Neuron (in vitro differentiated cells): ENCODE measurements around the gene PBXIP1.
"Not testable (repeated sequence)": the region's sequence is repeated elsewhere in the genome, so short reads cannot be mapped to it uniquely, and the experiment has no call there.

ENCODE experiments used
- H2AFZ ChIP-seq: one replicate; pipeline ENCODE4 v1.6.1; 2013; ENCODE audit warnings: low read depth, mild to moderate bottlenecking, inconsistent platforms, low read length, moderate library complexity
- H3K27me3 ChIP-seq: one replicate; pipeline ENCODE4 v1.6.1; 2013; ENCODE audit warnings: low read length; ENCODE audit not compliant: insufficient read depth
- H3K36me3 ChIP-seq: one replicate; pipeline ENCODE4 v1.6.1; 2013; ENCODE audit warnings: low read length; ENCODE audit not compliant: insufficient read depth
- H3K4me1 ChIP-seq: one replicate; pipeline ENCODE4 v1.6.1; 2013; ENCODE audit warnings: low read length; ENCODE audit not compliant: insufficient read depth
- H3K4me3 ChIP-seq: 2 replicates; pipeline ENCODE4 v1.5.1; 2013; ENCODE audit warnings: mild to moderate bottlenecking, low read length, moderate library complexity
- H3K9me3 ChIP-seq: one replicate; pipeline ENCODE4 v1.6.1; 2013; ENCODE audit warnings: low read length

Gene PBXIP1

GRCh38 chr1:154999571-155000410 lies 43.9 kb upstream of the PBXIP1 start:
- Histone ChIP-seq H3K36me3 (no peaks in the 10 kb centered on the region), H3K27me3 (no peaks in the 10 kb centered on the region), H3K9me3 (no peaks in the 10 kb centered on the region)

DNA sequence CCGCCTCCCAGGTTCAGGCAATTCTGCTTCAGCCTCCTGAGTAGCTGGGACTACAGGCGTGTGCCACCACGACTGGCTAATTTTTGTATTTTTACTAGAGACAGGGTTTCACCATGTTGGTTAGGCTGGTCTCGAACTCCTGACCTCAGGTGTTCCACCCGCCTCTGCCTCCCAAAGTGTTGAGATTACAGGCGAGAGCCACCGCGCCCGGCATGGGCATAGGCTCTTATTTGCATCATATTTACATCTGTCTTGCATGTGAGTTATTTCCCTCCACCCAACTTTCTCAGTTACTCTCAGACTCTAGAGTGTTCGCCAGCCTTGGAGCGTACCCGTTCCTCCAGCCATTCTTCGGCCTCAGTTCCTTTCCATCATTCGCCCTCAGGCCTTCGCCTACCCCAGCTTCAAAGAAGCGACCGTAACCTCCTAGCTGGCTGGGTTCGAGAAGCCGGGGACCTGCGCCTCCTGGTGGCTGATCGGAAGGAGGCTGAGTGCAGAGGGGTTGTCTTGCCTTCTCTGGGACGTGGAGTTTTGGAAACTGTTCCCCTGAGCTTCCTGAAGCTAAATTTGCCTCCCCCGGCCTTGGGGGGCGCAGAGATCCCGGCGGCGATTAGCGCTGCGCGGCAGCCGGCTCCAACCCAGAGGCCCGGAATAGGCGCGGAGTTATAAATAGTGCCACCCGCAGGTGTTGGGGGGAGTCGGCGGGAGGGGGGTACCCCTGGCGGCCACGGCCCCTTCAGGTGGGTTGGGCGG lies 43.1 kb upstream of the PBXIP1 start:
- peak overlapping the region; percentile 41 for H2AFZ ChIP-seq
- no peaks in the 10 kb centered on the region for H3K27me3 ChIP-seq
- no peaks in the 10 kb centered on the region for H3K9me3 ChIP-seq
- no peaks in the 10 kb centered on the region for H3K36me3 ChIP-seq
- peak overlapping the region; percentile 36 for H3K4me3 ChIP-seq
- H3K4me1 ChIP-seq = peaks cover 25% of the 10 kb centered on the region

More at GRCh38 chr1:154999571-155000410, 43.9 kb upstream of the PBXIP1 start:
- no peak overlapping the region for H2AFZ ChIP-seq
- peak overlapping the region; percentile 64 for H3K4me3 ChIP-seq
- H3K4me1 ChIP-seq = peaks cover 32% of the 10 kb centered on the region

- H2AFZ ChIP-seq = no peak overlapping the region
- no peaks in the 10 kb centered on the region for H3K36me3 ChIP-seq
- no peaks in the 10 kb centered on the region for H3K9me3 ChIP-seq
- peaks cover 20% of the 10 kb centered on the region for H3K4me1 ChIP-seq
- H3K4me3 ChIP-seq = no peak overlapping the region
- H3K27me3 ChIP-seq = no peaks in the 10 kb centered on the region
Observed at GRCh38 chr1:154998201-154998780, 42.4 kb upstream of the PBXIP1 start.

DNA sequence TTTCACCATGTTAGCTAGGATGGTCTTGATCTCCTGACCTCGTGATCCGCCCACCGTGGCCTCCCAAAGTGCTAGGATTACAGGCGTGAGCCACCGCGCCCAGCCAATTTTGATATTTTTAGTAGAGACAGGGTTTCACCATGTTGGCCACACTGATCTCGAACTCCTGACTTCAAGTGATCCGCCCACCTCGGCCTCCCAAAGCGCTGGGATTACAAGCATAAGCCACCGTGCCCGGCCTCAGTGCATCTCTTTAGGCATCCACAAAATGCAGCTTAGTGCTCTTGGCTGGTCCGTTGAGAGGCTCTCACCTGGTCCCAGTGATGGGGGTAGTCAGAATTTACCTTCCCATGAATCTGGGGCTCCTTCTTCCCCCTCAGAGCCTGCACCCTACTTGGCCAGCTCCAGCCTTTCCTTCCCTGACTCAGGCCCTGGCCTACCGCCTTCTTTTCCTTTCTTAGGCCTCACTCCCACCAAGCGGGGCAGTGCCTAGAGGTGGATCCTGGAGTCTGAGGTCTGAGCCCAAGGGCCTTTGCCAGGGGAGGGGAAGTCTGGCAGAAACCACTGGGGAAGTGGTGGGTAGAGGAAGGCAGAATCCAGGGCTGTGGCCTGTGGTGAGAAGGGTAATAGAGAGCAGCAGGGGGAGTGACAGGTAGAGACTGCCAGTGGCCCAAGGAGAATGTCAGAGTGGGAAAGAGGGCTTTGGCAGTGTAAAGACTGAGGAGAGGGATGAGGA lies 41.2 kb upstream of the PBXIP1 start:
- no peaks in the 10 kb centered on the region for H3K27me3 ChIP-seq
- peaks cover 7% of the 10 kb centered on the region for H3K36me3 ChIP-seq
- peaks cover 18% of the 10 kb centered on the region for H3K4me1 ChIP-seq
- H3K4me3 ChIP-seq = no peak overlapping the region
- H2AFZ ChIP-seq = no peak overlapping the region
- no peaks in the 10 kb centered on the region for H3K9me3 ChIP-seq

- not testable (repeated sequence) for H3K27me3 ChIP-seq, H3K9me3 ChIP-seq, H2AFZ ChIP-seq, H3K4me3 ChIP-seq, H3K36me3 ChIP-seq
- peaks cover 11% of the 10 kb centered on the region for H3K4me1 ChIP-seq
Observed at GRCh38 chr1:154995301-154995983, 39.5 kb upstream of the PBXIP1 start.

DNA sequence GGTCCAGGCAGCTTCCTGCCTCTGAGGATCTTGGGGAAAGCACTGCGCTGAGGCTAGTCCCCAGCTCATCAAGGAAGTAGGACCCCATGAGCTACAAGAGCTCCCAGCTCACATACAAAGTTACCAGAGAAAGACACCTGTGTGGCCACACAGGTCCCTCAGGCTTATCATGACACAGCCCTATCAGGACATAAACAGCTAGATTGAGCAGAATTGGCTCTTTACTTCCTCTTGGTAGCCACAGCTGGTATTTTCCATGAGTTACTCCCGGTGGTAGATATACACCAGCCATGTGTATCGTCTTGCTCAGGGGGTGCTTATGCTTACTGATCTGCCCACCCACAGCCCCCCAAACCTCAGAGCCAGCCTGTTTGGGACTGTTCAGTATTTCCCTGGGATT lies 38.7 kb upstream of the PBXIP1 start:
- Histone ChIP-seq H2AFZ (no peak overlapping the region), H3K4me3 (no peak overlapping the region), H3K4me1 (peaks cover 5% of the 10 kb centered on the region), H3K27me3 (no peaks in the 10 kb centered on the region), H3K9me3 (no peaks in the 10 kb centered on the region), H3K36me3 (peaks cover 16% of the 10 kb centered on the region)

GRCh38 chr1:154994269-154994587 lies 38.3 kb upstream of the PBXIP1 start:
- peaks cover 4% of the 10 kb centered on the region for H3K4me1 ChIP-seq
- H3K27me3 ChIP-seq = no peaks in the 10 kb centered on the region
- no peak overlapping the region for H2AFZ ChIP-seq
- H3K36me3 ChIP-seq = peaks cover 20% of the 10 kb centered on the region
- no peaks in the 10 kb centered on the region for H3K9me3 ChIP-seq
- H3K4me3 ChIP-seq = no peak overlapping the region

- Histone ChIP-seq H2AFZ (no peak within 1 kb of the TSS), H3K27me3 (no peaks in the 10 kb centered on the region), H3K9me3 (no peaks in the 10 kb centered on the region), H3K36me3 (peaks cover 24% of the 10 kb centered on the region), H3K4me1 (peaks cover 2% of the 10 kb centered on the region), H3K4me3 (no peak within 1 kb of the TSS)
Observed at GRCh38 chr1:154993572-154994268, 37.8 kb upstream of the PBXIP1 start, which contains the start of gene LENEP. TSS of gene LENEP (plus strand) at chr1:154993586. CDS start at chr1:154993608, 22 bp downstream.

- Histone ChIP-seq H2AFZ (no peak overlapping the region), H3K4me1 (peaks cover 2% of the 10 kb centered on the region), H3K4me3 (no peak overlapping the region), H3K36me3 (peaks cover 31% of the 10 kb centered on the region), H3K9me3 (no peaks in the 10 kb centered on the region), H3K27me3 (no peaks in the 10 kb centered on the region)
Observed at GRCh38 chr1:154992721-154993571, 37.0 kb upstream of the PBXIP1 start.

- Histone ChIP-seq H3K4me1 (peaks cover 2% of the 10 kb centered on the region), H3K9me3 (no peaks in the 10 kb centered on the region), H3K4me3 (no peak overlapping the region)
Observed at GRCh38 chr1:154990276-154990675, 34.4 kb upstream of the PBXIP1 start.

GRCh38 chr1:154989195-154989860 lies 33.4 kb upstream of the PBXIP1 start:
- Histone ChIP-seq H2AFZ (no peak overlapping the region), H3K36me3 (peaks cover 42% of the 10 kb centered on the region), H3K4me1 (peaks cover 5% of the 10 kb centered on the region), H3K27me3 (no peaks in the 10 kb centered on the region), H3K9me3 (no peaks in the 10 kb centered on the region), H3K4me3 (no peak overlapping the region)

More at GRCh38 chr1:154990276-154990675, 34.4 kb upstream of the PBXIP1 start:
- no peak overlapping the region for H2AFZ ChIP-seq
- H3K27me3 ChIP-seq = no peaks in the 10 kb centered on the region
- H3K36me3 ChIP-seq = peaks cover 42% of the 10 kb centered on the region
